Fibroblast of mammary gland (primary cell): ENCODE measurements around the gene KCNA10.

Source experiments
- DNase-seq: peaks from one replicate; pipeline ENCODE4 v3.0.0-alpha.2; 2010; ENCODE audit warnings: low read depth
- H3K4me3 ChIP-seq: 2 replicates; pipeline ENCODE4 v1.5.1; 2011; ENCODE audit warnings: low read depth, mild to moderate bottlenecking, low read length, moderate library complexity; ENCODE audit not compliant: control insufficient read depth
- TF ChIP-seq, protein P1 (sequence below): conservative IDR thresholded peaks from 2 replicates; pipeline ENCODE4 v1.5.1; 2011; ENCODE audit warnings: low read depth, low read length, inconsistent platforms; ENCODE audit not compliant: control insufficient read depth, insufficient read depth

The KCNA10 gene

DNA sequence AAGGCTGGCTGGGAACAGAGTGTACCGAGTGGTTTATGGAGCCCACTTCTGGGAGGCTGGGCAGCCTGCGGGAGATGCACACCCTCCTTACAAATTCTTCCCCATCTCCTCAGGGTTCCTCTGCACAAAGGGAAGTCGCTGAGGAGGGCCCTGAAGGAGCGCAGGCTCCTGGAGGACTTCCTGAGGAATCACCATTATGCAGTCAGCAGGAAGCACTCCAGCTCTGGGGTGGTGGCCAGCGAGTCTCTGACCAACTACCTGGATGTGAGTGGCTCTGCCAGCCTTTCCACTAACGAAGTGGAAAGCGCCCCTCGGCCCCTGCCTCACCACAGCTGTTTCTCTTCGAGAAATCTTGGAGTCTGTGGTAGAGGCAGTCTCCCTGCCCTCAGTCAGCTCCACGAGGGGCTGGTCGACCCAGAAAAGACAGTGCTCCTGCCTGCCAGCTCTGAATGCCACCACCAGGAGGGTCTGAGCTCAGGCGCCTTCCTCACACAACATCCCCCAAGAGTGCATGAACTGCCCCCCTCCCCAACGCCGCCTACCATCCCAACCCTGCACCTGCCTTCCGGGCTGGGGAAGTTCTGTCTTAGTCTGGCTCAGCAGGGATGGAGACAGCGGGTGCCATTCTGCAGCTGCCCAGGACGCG lies 36.2 kb downstream of the KCNA10 start:
- TF ChIP-seq, protein P1, sequence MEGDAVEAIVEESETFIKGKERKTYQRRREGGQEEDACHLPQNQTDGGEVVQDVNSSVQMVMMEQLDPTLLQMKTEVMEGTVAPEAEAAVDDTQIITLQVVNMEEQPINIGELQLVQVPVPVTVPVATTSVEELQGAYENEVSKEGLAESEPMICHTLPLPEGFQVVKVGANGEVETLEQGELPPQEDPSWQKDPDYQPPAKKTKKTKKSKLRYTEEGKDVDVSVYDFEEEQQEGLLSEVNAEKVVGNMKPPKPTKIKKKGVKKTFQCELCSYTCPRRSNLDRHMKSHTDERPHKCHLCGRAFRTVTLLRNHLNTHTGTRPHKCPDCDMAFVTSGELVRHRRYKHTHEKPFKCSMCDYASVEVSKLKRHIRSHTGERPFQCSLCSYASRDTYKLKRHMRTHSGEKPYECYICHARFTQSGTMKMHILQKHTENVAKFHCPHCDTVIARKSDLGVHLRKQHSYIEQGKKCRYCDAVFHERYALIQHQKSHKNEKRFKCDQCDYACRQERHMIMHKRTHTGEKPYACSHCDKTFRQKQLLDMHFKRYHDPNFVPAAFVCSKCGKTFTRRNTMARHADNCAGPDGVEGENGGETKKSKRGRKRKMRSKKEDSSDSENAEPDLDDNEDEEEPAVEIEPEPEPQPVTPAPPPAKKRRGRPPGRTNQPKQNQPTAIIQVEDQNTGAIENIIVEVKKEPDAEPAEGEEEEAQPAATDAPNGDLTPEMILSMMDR, result no peak
- H3K4me3 ChIP-seq, result no peak overlapping the region
- no peak for DNase-seq

GRCh38 chr1:110481968-110482623 lies 36.9 kb downstream of the KCNA10 start:
- TF ChIP-seq, protein P1, result no peak
- no peak overlapping the region for H3K4me3 ChIP-seq

DNA sequence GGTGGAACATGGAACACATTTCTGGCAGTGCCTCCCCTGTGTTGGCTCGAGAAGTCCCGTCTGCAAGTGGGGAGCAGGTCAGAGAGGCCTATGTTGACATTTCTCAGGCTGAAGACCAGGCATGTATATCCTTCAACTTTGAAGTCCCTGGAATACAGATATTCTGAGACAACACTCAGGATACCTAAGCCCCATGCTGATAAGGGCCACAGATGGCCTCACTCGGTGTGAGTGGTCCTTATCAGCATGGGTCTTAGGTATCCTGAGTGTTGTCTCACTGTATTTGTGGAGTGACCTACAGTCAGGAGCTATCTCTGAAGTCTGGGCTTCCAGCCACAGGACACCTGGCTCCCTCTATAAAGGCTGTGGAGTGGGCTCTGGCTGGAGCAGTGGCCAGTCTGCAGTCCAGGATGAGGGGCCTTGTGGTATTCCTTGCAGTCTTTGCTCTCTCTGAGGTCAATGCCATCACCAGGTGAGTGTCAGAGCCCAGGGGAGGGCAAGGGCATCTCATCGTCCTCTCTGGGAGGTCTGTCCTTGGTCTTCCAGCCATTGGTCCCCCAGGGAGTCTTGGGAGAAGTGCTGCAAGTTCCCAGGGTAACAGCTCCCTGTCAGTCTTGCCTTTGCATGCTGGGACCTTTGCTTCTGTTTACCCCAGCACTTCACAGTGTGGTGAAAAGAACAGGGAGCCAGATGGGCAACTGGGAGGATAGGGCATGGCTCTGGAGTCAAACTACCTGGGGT lies 38.4 kb downstream of the KCNA10 start:
- no peak overlapping the region for H3K4me3 ChIP-seq
- DNase-seq, result no peak
- TF ChIP-seq, protein P1, result no peak

More at GRCh38 chr1:110481968-110482623, 36.9 kb downstream of the KCNA10 start:
- DNase-seq, result no peak

DNA sequence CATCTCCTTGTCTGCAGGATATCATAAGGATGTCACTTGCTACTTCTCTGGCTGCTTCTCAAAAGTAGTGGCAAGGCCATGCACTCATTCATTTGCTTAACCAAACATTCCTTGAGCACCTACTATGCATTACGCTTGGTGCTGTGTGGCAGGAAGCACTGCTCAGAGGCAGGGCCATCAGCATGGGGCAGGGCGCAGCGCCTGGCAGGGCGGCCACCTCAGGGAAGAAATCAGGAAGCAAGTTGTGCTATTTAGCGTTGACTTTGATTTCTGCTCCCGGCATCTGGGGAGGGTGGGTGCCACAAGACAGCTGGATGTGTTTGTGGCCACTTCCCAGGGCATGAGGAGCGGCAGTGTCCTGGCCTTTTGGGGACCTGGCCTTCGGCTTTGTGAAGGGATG lies 40.1 kb downstream of the KCNA10 start:
- no peak overlapping the region for H3K4me3 ChIP-seq
- TF ChIP-seq, protein P1, result no peak
- no peak for DNase-seq

DNA sequence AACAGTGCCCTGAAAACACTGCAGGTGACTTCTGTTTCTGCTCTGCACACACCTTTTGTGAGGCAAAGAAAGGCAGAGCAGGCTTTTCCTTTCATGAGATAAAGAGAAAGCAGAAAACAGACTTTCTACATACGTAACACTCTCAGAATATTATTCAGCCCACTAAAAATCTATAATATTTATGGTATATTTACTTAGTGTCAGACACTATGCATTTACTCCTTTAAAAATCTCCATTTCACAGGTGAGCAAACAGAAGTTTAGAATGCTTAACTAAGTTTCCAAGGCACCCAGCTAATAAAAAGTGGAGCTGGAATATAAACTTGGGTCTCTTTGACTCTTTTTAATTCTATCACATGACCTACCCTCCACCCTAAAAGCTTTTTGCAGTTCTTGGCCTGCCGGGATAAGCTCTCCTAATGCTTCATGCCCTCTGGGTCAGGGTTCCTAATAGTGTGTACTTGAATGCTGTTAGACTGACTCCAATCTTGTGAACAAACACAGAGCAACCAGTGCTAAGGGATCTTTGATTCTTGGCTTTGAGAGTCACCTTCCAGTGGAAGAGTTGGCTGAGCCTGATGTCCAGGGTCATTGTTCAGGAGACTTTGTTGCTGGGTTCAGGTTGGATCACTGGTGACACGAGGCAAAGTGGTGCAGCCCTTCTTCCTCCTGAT lies 40.9 kb downstream of the KCNA10 start:
- no peak for DNase-seq
- H3K4me3 ChIP-seq, result no peak overlapping the region
- TF ChIP-seq, protein P1, result no peak

- no peak overlapping the region for H3K4me3 ChIP-seq
- TF ChIP-seq, protein P1, result no peak
- no peak for DNase-seq
Measured at GRCh38 chr1:110477445-110477957, 41.5 kb downstream of the KCNA10 start.
